ENCODE data around the gene PDCD11.

DNA sequence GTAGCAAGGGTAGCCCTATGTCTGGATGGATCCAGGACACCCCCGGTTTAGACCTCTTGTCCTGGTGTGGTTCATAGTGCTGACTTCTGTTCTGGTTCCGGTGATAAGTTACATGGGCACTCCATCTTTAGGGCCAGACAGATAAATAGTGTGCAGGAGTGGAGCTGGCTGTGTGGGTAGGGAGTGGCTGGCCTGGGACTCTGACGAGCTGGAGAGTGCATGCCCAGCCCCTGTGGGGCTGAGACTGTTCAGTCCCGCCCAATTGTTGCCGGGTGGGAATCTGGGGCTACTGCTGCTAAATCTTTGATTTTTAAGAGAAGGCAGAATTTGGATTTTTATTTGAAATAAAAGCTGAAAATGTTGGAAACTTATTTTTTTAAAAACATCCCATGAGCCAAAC, 27.3 kb downstream of the PDCD11 start:
- TF ChIP-seq, protein P1, sequence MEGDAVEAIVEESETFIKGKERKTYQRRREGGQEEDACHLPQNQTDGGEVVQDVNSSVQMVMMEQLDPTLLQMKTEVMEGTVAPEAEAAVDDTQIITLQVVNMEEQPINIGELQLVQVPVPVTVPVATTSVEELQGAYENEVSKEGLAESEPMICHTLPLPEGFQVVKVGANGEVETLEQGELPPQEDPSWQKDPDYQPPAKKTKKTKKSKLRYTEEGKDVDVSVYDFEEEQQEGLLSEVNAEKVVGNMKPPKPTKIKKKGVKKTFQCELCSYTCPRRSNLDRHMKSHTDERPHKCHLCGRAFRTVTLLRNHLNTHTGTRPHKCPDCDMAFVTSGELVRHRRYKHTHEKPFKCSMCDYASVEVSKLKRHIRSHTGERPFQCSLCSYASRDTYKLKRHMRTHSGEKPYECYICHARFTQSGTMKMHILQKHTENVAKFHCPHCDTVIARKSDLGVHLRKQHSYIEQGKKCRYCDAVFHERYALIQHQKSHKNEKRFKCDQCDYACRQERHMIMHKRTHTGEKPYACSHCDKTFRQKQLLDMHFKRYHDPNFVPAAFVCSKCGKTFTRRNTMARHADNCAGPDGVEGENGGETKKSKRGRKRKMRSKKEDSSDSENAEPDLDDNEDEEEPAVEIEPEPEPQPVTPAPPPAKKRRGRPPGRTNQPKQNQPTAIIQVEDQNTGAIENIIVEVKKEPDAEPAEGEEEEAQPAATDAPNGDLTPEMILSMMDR (conservative IDR thresholded peaks at IDR 0.05 in 1 of 2, IDR thresholded peaks at IDR 0.05 in 1 of 2; ENCODE audit: low read depth in 1 of 2, low read length in 2 of 2), result no peak
- TF ChIP-seq EZH2 (IDR thresholded peaks at IDR 0.05; ENCODE audit: low read length, missing control alignments), result no peak
